8988T (cell line): Measurements from ENCODE around the gene ARHGAP32.
"Not testable (repeated sequence)": the region's sequence is repeated elsewhere in the genome, so short reads cannot be mapped to it uniquely, and the experiment has no call there.

Source experiments
- DNase-seq: peaks from one replicate; pipeline ENCODE4 v3.0.0; 2011

The ARHGAP32 gene

DNA sequence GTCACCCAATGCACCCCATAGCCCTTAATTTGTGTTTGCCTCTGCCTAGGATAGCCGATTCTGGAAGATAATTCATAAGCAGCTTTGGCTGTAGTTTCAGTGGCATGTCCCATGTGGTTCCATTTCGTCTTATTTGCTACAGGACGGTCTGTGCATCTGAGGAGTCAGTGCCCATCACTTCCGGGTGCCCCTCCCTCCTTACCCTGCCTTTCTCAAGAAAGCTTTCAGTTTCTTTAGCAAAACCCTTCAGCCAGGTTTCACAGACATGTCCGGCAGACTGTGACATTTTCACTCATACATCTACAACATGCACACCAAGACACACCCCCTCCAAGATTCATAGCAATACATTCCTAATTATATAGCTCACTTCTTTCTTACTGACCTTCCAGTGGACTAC lies 263.7 kb downstream of the ARHGAP32 start:
- DNase-seq: no peak

DNA sequence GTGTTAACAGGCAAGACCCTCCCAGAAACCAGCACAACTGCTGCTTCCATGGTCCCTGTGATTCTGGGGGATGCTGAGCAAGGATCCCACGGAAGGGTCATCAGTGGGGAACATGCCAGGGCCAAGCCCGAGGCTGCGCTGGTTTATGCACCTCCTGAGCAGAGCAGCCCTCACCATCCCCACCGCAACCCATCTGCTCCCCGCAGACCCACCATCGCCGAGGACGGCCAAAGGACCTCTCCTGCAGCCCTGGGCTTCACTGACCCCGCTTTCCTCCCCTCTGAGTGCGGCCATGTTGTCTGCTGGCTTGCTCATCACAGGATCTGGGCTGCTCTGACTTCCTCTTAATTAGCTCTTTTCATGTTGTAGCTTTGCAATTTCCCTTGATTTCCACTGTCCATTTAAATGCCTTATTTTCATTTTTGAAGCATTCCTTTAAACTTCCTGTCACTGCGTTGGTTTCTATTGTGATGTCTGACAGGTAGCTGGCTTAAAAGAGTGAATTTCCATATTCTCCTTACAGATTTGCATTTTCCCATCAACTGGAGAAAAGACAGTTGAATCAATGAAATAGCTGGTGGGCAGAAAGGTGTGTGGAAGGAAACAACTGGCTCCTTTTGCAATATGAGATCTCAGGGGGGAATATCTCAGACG lies 264.3 kb downstream of the ARHGAP32 start:
- DNase-seq: no peak

DNA sequence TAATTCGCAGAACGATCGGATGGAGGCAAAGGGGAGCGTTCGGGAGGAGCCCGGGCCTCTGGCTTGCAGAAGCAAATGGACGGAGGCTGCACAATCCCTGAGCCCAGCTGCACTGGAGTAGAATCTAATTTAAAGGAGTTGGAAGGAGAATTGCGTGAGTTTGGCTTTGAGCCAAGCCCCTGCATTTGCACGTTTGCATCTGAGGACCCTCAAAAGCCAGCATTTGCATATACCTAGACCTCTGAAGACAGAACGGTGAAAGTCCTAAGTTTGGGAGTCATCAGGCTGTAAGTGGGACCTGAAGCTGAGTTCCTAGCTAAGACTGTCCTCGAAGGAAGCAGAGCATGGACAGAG lies 265.0 kb downstream of the ARHGAP32 start:
- no peak for DNase-seq

DNA sequence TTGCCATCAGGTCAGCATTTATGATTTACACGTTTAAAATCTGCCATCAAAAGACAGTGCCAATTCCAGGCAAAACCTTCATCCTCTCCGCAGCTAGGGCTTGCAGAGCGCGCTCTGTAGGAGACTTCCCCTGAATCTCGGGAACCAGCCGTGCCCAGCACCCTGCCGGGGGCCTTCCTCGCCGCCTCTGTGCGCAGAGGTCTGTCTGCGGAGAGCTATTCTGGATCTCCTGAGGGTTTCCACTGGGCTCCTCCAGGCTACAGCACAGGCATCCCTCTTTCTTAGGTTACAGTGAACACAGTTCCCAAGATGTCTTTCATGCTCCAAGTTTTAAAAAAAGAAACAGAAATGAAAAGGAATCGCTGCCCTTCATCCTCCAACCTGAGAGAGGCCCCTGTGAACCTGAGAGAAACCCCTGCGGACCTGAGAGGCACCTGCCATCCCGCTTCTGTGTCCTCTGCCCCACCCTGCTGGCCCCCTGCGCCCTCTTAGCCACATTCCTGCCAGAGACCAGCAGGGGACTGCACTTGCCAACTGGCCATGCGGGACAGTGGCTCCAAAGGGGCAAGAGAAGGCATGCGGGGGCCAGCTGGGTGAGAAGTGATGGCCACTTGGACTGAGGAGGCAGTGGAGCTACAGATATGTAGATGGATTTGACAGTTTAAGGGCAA lies 265.6 kb downstream of the ARHGAP32 start:
- DNase-seq: no peak

DNA sequence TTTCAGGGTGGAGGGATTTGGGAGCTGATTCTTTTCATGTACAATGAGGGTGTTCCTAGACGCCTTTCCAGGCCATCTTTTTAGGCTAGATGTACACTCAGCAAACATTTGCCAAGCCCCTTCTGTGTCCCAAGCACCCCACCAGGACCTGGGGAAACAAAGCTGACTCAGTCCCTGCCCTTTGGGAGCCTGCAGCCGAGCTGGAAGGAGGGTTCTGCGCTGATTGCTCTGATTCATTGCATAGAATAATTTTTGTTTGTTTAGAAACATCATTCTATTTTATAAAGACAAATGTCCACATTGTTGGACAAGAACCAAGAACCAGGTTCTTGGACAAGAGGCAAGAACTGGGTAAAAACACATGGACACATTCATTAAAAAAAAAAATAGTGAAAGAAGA lies 266.1 kb downstream of the ARHGAP32 start:
- no peak for DNase-seq

DNA sequence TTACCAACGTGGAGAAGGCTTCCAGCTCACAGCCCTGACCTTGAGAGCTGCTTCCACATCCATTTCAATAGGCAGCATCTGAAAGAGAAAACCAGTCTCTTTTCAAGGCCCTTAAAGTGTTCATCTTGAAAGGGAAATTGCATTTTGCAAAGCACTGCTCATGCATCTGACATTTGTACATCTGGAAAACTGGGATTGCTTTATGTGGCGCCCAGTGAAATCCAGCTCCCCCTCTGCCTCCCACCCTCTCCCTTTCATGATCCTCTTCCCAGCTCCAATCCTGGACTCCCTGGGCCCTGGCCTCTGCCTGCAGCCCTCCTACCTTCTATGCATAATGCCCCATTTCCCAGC lies 266.9 kb downstream of the ARHGAP32 start:
- no peak for DNase-seq

DNA sequence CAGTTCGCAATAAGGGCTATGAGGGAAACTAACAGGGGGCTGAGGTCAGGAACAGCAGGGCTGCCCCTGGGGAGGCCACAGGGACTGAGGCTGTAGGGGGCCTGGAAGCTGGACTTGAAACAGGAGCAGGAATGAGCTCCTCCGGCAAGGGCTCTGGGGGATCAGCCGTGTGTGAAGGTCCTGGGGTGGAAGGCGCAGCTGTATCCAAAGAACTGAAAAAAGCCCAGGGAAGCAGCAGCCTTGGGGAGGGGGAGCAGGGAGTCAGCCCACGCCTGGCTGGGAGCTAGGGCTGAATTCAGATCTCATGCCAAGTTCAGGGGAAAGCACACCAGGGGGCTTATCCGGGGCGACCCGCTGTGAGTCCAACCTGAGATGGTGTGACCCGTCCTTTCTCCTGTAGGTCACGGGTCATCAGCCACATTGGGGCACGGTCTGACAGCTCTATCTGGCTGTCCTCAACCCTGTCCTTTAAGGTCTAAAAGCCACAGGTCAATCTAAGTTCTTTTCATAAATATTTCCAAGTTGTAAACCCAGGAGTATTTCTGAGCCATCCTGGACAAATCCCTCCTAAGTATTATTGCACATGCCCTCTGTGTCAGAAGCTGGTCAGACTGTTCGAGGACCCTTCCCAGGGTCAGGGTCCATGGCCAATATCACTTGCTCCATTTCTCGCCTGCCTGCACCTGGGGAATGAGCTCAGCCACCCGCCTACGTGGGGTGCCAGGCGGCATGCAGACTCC lies 267.4 kb downstream of the ARHGAP32 start:
- no peak for DNase-seq

DNA sequence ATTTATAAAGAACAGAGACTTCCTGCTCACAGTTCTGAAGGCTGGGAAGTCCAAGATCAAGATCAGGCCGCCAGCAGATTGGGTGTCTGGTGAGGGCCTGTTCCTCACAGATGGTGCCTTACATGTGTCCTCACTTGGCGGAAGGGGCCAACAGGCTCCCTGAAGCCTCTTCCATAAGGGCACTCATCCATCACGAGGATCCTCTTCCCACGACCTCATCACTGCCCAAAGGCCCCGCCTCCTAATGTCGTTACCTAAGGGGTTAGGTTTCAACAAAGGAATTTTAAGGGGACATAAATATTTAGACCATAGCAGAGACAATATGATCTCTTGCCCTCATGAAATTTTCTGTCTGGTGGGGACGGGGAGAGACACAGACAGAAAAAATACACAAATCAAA lies 268.0 kb downstream of the ARHGAP32 start:
- no peak for DNase-seq

DNA sequence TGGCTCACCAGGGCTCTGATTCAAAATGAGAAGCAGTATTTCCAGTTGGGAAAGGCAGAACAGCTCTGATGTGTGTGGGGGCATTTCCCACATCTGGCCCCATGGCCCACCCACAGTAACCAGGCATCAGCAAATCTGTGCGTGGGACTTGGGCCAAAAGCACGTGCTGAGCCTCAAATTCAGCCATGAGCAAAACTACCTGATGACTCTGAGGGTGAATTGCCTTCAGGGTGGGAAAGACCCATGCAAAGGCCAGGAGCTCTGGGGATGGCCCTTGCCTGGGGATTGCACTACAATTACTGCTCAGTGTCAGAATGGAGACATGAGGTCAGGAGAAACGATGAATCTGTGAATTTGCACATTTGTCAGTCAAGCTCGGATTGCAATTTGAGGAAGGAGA lies 270.3 kb downstream of the ARHGAP32 start:
- DNase-seq: no peak

DNA sequence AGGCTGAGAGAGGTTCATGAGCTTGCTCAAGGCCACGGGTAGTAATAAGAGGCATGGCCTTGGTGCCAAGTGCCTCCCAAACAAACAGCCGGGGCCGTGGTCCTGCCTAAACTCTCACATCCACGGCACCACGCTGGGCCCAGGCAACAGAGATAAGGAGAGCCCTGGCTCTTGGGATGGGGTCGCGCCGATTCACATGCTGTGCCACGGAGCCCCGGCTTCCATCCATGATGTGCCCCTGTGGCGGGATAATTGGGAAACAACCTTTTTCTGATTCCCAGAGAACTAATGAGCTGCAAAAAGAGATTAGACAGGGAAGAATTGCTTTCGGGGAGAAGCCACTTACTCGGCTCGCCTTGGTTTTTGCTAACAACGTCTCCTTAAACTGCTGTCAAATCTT lies 271.5 kb downstream of the ARHGAP32 start:
- no peak for DNase-seq

DNA sequence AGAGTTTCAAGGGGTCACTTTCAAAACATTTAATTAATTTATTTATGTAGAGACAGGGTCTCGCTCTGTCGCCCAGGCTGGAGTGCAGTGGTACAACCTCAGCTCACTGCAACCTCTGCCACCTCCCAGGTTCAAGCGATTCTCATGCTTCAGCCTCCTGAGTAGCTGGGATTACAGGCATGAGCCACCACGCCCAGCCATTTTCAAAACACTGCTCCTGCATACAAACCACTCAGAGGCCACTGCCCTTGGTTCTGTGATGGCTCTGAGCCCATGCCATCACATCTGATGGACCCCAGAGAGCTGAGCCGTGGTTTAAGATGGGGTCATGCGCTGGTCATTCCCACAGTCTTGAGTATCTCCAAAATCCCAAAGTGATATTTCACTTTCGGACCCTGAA lies 272.5 kb downstream of the ARHGAP32 start:
- DNase-seq: not testable (repeated sequence)

DNA sequence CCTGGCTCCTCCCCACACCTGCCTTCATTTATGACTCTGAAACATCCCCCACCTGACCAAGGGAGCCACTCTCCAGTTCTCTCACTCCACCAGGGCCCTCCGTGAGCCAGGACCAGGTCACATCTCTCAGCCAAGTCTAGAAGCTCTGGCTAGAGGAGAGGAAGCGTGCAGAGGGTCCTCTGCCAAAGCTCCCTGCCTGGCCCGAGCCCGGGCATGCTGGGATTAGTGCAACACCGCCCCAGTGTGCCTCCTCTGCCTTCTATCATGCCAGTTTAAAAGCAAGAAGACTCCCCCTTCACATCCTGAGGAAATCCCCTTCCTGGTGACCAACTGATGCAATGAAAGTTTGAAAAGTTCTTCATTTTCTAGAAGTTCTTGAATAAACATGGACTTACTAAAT lies 272.9 kb downstream of the ARHGAP32 start:
- no peak for DNase-seq

DNA sequence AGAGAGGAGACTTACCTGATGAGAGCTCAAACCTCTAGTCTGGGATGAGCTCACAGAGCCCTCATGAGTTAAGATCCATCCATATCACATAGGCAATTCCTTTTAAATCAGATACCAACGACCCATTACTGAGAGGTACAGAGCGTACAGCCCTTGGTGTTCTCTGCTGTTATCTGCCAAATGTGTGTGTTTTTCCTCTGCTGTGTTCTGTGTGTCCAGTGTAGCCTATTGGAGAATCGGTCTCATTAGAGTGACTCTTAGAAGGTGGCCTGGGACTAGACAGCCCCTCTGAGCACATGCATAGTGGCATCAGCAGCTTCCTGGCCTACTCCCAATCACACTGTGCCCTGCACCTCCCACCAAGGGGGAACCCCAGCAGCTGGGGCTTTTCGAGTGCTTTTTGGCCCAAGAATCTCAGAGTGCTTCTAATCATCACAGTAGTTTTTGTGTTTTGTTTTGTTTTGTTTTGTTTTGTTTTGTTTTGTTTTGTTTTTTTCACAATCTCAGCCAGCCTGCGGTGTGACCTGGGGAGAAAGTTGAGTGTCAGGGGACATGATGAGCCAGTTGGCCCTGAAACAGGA lies 274.9 kb downstream of the ARHGAP32 start:
- no peak for DNase-seq

DNA sequence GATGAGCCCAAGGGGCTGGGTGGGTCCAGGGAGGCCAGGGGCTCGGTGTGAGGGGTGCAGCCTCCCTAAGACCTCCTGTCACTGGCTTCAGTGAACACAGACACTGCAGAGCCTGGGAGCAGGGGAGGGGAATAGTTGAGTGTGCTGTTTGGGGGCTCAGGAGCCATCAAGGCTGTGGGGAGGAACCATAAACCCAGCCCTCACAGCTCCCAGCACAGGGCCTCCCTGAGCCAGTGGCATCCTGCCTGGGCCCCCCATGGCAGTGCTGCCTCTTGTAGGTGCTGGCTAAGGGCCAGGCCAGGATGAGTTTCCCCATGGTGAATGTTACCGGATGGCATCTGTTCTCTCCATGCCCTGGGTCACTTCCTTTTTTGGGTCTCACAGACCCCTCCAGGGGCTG lies 275.4 kb downstream of the ARHGAP32 start:
- no peak for DNase-seq

DNA sequence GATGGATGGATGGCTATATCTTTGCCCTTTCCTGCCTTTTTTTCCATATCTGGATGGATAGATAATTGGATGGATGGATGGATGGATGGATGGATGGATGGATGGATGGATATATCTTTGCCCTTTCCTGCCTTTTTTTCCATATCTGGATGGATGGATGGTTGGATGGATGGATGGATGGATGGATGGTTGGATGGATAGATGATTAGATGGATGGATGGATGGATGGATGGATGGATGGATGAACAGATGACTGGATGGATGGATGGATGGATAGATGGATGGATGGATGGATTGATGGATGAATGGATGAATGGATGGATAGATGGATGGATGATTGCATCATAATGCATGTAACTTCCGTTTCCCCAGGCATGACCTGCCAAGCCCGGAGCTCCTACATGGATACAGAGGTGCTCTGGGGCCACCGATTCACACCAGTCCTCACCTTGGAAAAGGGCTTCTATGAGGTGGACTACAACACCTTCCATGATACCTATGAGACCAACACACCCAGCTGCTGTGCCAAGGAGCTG lies 276.0 kb downstream of the ARHGAP32 start:
- no peak for DNase-seq

DNA sequence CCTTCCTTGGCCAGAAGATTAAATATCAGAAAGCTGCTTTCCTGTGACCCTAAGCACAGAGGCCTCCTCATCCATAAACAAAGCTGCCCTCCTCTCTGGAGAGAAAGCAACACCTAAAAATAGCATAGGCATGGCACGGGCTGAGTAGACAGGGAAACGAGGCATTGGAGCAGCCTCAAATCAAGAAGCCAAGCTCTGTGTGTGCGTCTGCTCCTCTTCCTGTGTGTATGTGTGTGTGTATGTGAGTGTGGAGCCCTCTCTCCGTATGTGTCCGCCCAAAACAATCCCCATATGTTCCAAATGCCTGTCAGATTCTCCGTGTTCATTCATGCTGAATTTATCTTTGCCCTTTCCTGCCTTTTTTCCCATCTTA lies 277.0 kb downstream of the ARHGAP32 start:
- DNase-seq: no peak
